Renal cortical epithelial cell (primary cell): ENCODE data around the gene ARG2. TPM values are rescaled to one million over a fixed set of nuclear protein-coding genes. Genes with fewer than 3 reads are reported as not detected.

Experiments
- DNase-seq: peaks from one replicate; pipeline ENCODE4 v3.0.0-alpha.2; 2011; ENCODE audit warnings: low read depth
- total RNA-seq: library from RNA; depleted of rRNA; stranded (reverse); fragments of >200 nt; gene quantifications from 2 replicates; pipeline ENCODE4 v1.2.3, GENCODE V29; 2014

Gene ARG2
- total RNA-seq: 4.5 and 17.4 TPM in 2 replicates

GRCh38 chr14:67619446-67620216 lies at the start of gene ARG2:
Gene ARG2 (plus strand): TSS chr14:67619920. CDS start chr14:67619978, 58 bp downstream.
- DNase-seq: peak; percentile 94

GRCh38 chr14:67570453-67570852 lies 49.3 kb upstream of the ARG2 start:
- no peak for DNase-seq

GRCh38 chr14:67571275-67571990 lies 48.3 kb upstream of the ARG2 start:
- peak; percentile 39 for DNase-seq

GRCh38 chr14:67571991-67572323 lies 47.8 kb upstream of the ARG2 start:
- peak; percentile 11 for DNase-seq

- DNase-seq: no peak
Measured at GRCh38 chr14:67572608-67573007, 47.1 kb upstream of the ARG2 start.

- DNase-seq: no peak
Measured at GRCh38 chr14:67573228-67574010, 46.3 kb upstream of the ARG2 start.

- no peak for DNase-seq
Measured at GRCh38 chr14:67574156-67574555, 45.6 kb upstream of the ARG2 start.

- no peak for DNase-seq
Measured at GRCh38 chr14:67574806-67575205, 44.9 kb upstream of the ARG2 start.

GRCh38 chr14:67575684-67576083 lies 44.0 kb upstream of the ARG2 start:
- DNase-seq: no peak

GRCh38 chr14:67576216-67576955 lies 43.3 kb upstream of the ARG2 start:
- DNase-seq: no peak

- no peak for DNase-seq
Measured at GRCh38 chr14:67577181-67577808, 42.4 kb upstream of the ARG2 start.

- DNase-seq: no peak
Measured at GRCh38 chr14:67577909-67578749, 41.6 kb upstream of the ARG2 start.

GRCh38 chr14:67579040-67579439 lies 40.7 kb upstream of the ARG2 start:
- DNase-seq: no peak

GRCh38 chr14:67579636-67580035 lies 40.1 kb upstream of the ARG2 start:
- no peak for DNase-seq

- DNase-seq: no peak
Measured at GRCh38 chr14:67580336-67581171, 39.2 kb upstream of the ARG2 start.

- DNase-seq: no peak
Measured at GRCh38 chr14:67581643-67582042, 38.1 kb upstream of the ARG2 start.

GRCh38 chr14:67582061-67582460 lies 37.7 kb upstream of the ARG2 start:
- no peak for DNase-seq

GRCh38 chr14:67583711-67584644 lies 35.7 kb upstream of the ARG2 start:
- DNase-seq: peak; percentile 43
